SK-N-MC (cell line): Measurements from ENCODE around the gene SMCHD1.

ENCODE experiments used
- EZH2 ChIP-seq: fragments of 200-600 bp; sonication (generic); IDR thresholded peaks from one replicate; pipeline ENCODE4 v1.6.1; 2017; ENCODE audit warnings: antibody characterized with exemption
- FOXP2 ChIP-seq: optimal IDR thresholded peaks from 2 replicates; pipeline ENCODE3; 2011; ENCODE audit warnings: mild to moderate bottlenecking, moderate library complexity; ENCODE audit not compliant: insufficient read depth; ENCODE audit errors: extremely low read length, control extremely low read depth
- POLR2AphosphoS5 ChIP-seq: IDR thresholded peaks from 2 replicates; pipeline ENCODE4 v1.6.1; 2012; ENCODE audit warnings: mild to moderate bottlenecking, low read depth, low read length, borderline replicate concordance

DNA sequence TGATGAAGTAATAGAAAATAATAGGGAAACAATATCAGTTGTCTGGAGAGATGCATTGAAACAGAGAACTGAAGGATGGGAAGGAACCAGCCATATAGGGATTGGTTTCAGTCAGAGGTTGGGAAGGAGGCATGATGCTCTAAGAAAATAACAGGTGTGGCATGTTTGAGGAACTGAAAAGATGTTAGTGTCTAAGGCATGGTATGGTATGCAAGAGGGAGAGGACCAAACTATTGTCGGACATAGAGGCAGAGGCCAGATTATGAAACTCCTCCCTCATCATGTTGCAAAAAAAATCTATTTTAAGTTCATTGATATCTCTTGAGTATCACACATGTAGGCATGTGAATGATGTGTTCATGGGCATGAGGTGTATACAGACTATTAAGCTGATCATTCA lies 142.4 kb downstream of the SMCHD1 start:
- no peak for TF ChIP-seq POLR2AphosphoS5
- TF ChIP-seq EZH2 = no peak
- no peak for TF ChIP-seq FOXP2
